CD4-positive, alpha-beta T cell (primary cell): ENCODE data around the gene CPE. TPM values are rescaled to one million over a fixed set of nuclear protein-coding genes. Genes with fewer than 3 reads are reported as not detected.

Experiments
- ATAC-seq: fragments of 200-7000 bp; cut with Tn5 transposase; one replicate; pipeline ENCODE4 v1.10.0; 2022; ENCODE audit warnings: mild to moderate bottlenecking; ENCODE audit not compliant: poor library complexity
- CTCF ChIA-PET: fragments of 350-600 bp; sonication (Branson Sonifier 250); formaldehyde crosslinking; loops from one replicate; lab custom pipeline; 2021; ENCODE audit warnings: antibody characterized with exemption, inconsistent platforms; lab: Charles Lee
- POLR2A ChIA-PET: fragments of 350-600 bp; sonication (Branson Sonifier 250); formaldehyde crosslinking; loops from one replicate; lab custom pipeline; 2021; ENCODE audit warnings: antibody characterized with exemption, inconsistent platforms; lab: Charles Lee
- DNase-seq, 14 experiments: peaks; one replicate each; pipeline ENCODE4 v3.0.0-alpha.2; 2013 to 2020; ENCODE audit warnings: mixed read lengths in 2 of 14
- H3K27ac ChIP-seq, 2 donors: one replicate each; pipeline versions ENCODE4 v1.5.1 to v1.7.0; 2013; ENCODE audit warnings: low read length in 2 of 2, low read depth in 1 of 2, mild to moderate bottlenecking in 1 of 2
- H3K27me3 ChIP-seq, 2 experiments: 1 replicate in 1 of 2; 2 replicates in 1 of 2; pipeline versions ENCODE4 v1.6.1 to v1.7.0; 2013; ENCODE audit warnings: low read length in 2 of 2, control low read depth in 1 of 2, mild to moderate bottlenecking in 1 of 2, moderate library complexity in 1 of 2; ENCODE audit not compliant: insufficient read depth in 2 of 2, control insufficient read depth in 1 of 2
- H3K36me3 ChIP-seq: one replicate; pipeline ENCODE4 v1.6.1; 2013; ENCODE audit warnings: low read length, control low read depth; ENCODE audit not compliant: insufficient read depth
- H3K4me1 ChIP-seq: one replicate; pipeline ENCODE4 v1.6.1; 2013; ENCODE audit warnings: low read length, control low read depth; ENCODE audit not compliant: insufficient read depth
- H3K4me3 ChIP-seq: one replicate; pipeline ENCODE4 v1.5.1; 2013; ENCODE audit warnings: mild to moderate bottlenecking, low read length, moderate library complexity
- H3K9me3 ChIP-seq, 2 experiments: 1 replicate in 1 of 2; 2 replicates in 1 of 2; pipeline versions ENCODE4 v1.6.1 to v1.7.0; 2013; ENCODE audit warnings: low read length in 2 of 2, mild to moderate bottlenecking in 2 of 2, control low read depth in 1 of 2, moderate library complexity in 1 of 2; ENCODE audit not compliant: control insufficient read depth in 1 of 2, insufficient read depth in 1 of 2
- H3K27ac Mint-ChIP-seq: one replicate; pipeline ENCODE4 v1.8.0; 2020; ENCODE audit warnings: mixed read lengths
- H3K27me3 Mint-ChIP-seq: one replicate; pipeline ENCODE4 v1.8.0; 2021; ENCODE audit warnings: mixed read lengths
- H3K36me3 Mint-ChIP-seq: one replicate; pipeline ENCODE4 v1.8.0; 2021; ENCODE audit warnings: low read depth, mixed read lengths
- H3K4me1 Mint-ChIP-seq: one replicate; pipeline ENCODE4 v1.8.0; 2021; ENCODE audit warnings: low read depth, mixed read lengths
- H3K4me3 Mint-ChIP-seq: one replicate; pipeline ENCODE4 v1.8.0; 2020; ENCODE audit warnings: mild to moderate bottlenecking, mixed read lengths
- H3K9me3 Mint-ChIP-seq: one replicate; pipeline ENCODE4 v1.8.0; 2020; ENCODE audit warnings: mixed read lengths
- CTCF ChIP-seq: fragments of 200-600 bp; IDR thresholded peaks from one replicate; pipeline ENCODE4 v1.8.0; 2022; ENCODE audit warnings: antibody characterized with exemption, mild to moderate bottlenecking
- intact Hi-C, 2 experiments: fragments of 100-400 bp; cut with DNase I in 1 of 2; cut with micrococcal nuclease in 1 of 2; formaldehyde crosslinking; loops; one replicate each; pipeline versions ENCODE4 v1.15.1 to v1.9.0; 2023 to 2025; cut with DNase I, micrococcal nuclease
- total RNA-seq, 174 experiments: library from RNA in 2 of 174; stranded (reverse) in 2 of 174; gene quantifications; one replicate each; pipeline ENCODE4 v1.2.3 and lab custom pipeline; 2021 to 2026

The CPE gene
- total RNA-seq, 2 experiments from 2014 or later, result not detected

DNA sequence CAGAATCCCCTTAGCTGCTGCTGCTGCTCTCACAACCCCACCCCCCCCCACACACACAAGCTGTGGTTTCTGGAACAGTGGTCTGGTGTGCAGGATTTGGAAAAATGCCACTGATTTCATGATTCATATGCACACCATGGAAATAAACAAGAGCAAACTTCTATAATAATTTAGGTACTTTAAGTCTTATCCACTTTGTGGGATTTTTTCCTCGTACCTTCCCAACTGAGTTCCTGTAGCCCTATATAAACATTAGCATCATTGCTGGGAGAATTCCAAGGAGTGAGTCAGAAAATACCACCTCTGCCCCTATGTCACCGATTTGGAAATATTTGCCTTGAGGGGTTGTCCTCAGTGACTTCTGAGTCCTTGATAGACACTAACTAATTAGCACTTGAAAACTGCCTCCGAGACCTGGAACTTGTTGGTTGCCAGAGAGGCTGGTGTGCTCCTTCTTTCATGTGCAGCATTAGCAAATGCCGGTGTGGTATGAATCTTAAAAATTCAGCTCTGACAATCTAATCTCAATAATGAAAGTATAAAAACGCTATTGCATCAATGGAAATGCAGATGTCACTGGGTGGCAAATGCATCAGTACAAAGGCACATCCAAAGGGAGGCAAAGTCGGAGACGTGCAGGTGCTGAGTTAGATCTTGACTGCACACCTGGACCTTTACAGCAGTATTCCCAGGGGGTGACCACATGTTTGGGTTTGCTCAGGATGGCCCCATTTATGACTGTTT, 61.8 kb downstream of the CPE start:
- ChIA-PET CTCF (no interaction called here), POLR2A (no interaction called here)
- TF ChIP-seq CTCF, result no peak
- DNase-seq (no peak), ATAC-seq (no peak)
- Histone ChIP-seq H3K4me3 (no peak overlapping the region), H3K4me1 (no peaks in the 10 kb centered on the region), H3K27me3 (peaks cover 0 to 5% of the 10 kb centered on the region in 2 experiments), H3K27ac (no peak overlapping the region), H3K9me3 (no peaks in the 10 kb centered on the region), H3K36me3 (no peaks in the 10 kb centered on the region)
- H3K4me1 Mint-ChIP-seq, result no peaks in the 10 kb centered on the region
- H3K36me3 Mint-ChIP-seq, result no peaks in the 10 kb centered on the region
- H3K27ac Mint-ChIP-seq, result no peak overlapping the region
- no peaks in the 10 kb centered on the region for H3K9me3 Mint-ChIP-seq
- no peak overlapping the region for H3K4me3 Mint-ChIP-seq
- intact Hi-C loops, result no loop called here
- H3K27me3 Mint-ChIP-seq, result peaks cover 14% of the 10 kb centered on the region

- Histone ChIP-seq H3K36me3 (no peaks in the 10 kb centered on the region), H3K27ac (no peak overlapping the region), H3K27me3 (peaks cover 0 to 5% of the 10 kb centered on the region in 2 experiments), H3K4me1 (no peaks in the 10 kb centered on the region), H3K4me3 (no peak overlapping the region), H3K9me3 (no peaks in the 10 kb centered on the region)
- POLR2A ChIA-PET, result no interaction called here
- Mint-ChIP-seq H3K4me1 (no peaks in the 10 kb centered on the region), H3K27me3 (peaks cover 14% of the 10 kb centered on the region), H3K9me3 (no peaks in the 10 kb centered on the region), H3K4me3 (no peak overlapping the region), H3K27ac (no peak overlapping the region), H3K36me3 (no peaks in the 10 kb centered on the region)
- ATAC-seq, result no peak
- TF ChIP-seq CTCF, result no peak
- intact Hi-C loops, result no loop called here
- CTCF ChIA-PET, result no interaction called here
- no peak for DNase-seq
These were observed 64.5 kb downstream of the CPE start for GRCh38 chr4:165443276-165443675.

DNA sequence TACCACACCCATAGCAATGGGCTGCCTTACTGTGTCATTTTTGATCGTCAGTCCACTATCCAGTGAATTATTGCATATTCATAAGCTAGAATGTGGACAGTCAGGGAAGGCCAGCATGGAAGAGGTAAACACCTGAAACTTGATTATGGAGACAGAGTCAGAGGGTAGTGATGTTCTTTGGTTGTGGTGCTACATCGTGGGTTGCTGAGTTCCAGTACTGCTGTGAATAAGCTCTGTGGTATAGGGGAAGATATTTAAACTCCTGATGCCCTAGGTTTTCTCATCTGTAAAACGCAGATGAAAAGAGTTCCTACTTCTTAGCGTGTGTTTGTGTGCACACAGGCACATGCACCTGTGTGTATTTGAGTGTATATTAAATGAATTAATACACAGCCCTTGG, 69.9 kb downstream of the CPE start:
- ChIA-PET POLR2A (no interaction called here), CTCF (no interaction called here)
- Histone ChIP-seq H3K36me3 (no peaks in the 10 kb centered on the region), H3K4me1 (no peaks in the 10 kb centered on the region), H3K27me3 (no peaks in the 10 kb centered on the region), H3K9me3 (no peaks in the 10 kb centered on the region), H3K27ac (no peak overlapping the region), H3K4me3 (no peak overlapping the region)
- TF ChIP-seq CTCF, result no peak
- H3K4me1 Mint-ChIP-seq, result no peaks in the 10 kb centered on the region
- H3K4me3 Mint-ChIP-seq, result no peak overlapping the region
- no peak for DNase-seq
- intact Hi-C loops, result no loop called here
- H3K36me3 Mint-ChIP-seq, result no peaks in the 10 kb centered on the region
- no peak overlapping the region for H3K27ac Mint-ChIP-seq
- ATAC-seq, result no peak
- H3K9me3 Mint-ChIP-seq, result no peaks in the 10 kb centered on the region
- H3K27me3 Mint-ChIP-seq, result no peaks in the 10 kb centered on the region
